NT2/D1 (cell line): Measurements from ENCODE around the gene ZMYND10.

Experiments used
- SUZ12 ChIP-seq: IDR thresholded peaks from 2 replicates; pipeline ENCODE4 v1.6.1; 2011; ENCODE audit not compliant: insufficient read length, insufficient read depth; ENCODE audit errors: extremely low read depth
- YY1 ChIP-seq: IDR thresholded peaks from 2 replicates; pipeline ENCODE4 v1.6.1; 2011; ENCODE audit not compliant: insufficient read length, insufficient read depth

GRCh38 chr3:50364573-50365079, 19.1 kb upstream of the ZMYND10 start:
- no peak for TF ChIP-seq YY1
- TF ChIP-seq SUZ12, result no peak
